Left hindlimb (tissue), 1 donor: ENCODE data around the gene TEK.
A peak's percentile ranks its signal among the peaks of the same experiment; 100 is the strongest.
"Not testable (repeated sequence)": the region's sequence is repeated elsewhere in the genome, so short reads cannot be mapped to it uniquely, and the experiment has no call there.

Source experiments
- DNase-seq: peaks from one replicate; pipeline ENCODE4 v3.0.0-alpha.2; 2018

TEK gene

DNA sequence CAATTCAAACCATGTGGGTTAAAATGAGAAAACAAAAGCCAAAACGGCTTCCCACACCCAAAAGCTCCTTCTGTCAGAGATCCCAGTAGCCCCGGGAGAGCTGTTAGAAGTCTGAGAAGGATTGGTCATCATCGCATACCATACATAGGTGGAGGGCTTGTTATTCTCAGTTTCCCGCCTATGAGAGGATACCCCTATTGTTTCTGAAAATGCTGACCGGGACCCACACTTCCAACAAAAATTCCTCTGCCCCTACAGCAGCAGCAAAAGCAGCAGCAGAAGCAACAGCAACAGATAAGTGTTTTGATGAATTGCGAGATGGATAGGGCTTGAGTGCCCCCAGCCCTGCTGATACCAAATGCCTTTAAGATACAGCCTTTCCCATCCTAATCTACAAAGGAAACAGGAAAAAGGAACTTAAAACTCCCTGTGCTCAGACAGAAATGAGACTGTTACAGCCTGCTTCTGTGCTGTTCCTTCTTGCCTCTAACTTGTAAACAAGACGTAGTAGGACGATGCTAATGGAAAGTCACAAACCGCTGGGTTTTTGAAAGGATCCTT lies at the start of gene TEK:
Gene TEK (plus strand): TSS at position 245 of the 561 bp plus-strand sequence. CDS start 366 bp downstream, outside the sequence.
- peak; percentile 43 for DNase-seq

- no peak for DNase-seq
These were observed 49.6 kb upstream of the TEK start for GRCh38 chr9:27059412-27059811.

- DNase-seq = no peak
These were observed 49.1 kb upstream of the TEK start for GRCh38 chr9:27059907-27060306.

GRCh38 chr9:27065288-27065687 lies 43.7 kb upstream of the TEK start:
- DNase-seq = no peak

GRCh38 chr9:27073841-27074728 lies 34.9 kb upstream of the TEK start:
- no peak for DNase-seq

GRCh38 chr9:27078685-27079084 lies 30.3 kb upstream of the TEK start:
- DNase-seq = no peak

DNA sequence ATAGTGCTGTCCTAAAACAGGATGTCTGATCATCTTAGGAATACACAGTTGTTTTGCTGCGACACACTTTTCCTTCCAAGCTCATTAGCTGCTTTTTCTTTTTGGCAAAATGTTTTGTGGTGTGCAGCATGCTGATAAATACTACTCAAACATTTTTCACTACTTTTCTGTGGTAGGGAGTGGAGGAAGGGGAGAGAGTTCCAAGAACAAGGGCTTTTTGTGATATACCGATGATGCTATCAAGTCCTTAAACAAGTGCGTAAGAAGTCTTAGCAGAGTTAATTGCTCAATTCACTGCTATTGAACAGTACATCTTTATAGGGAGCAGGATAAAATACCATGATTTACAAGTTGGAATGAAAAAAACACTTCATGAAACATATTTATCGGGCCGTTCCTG lies 23.6 kb upstream of the TEK start:
- no peak for DNase-seq

DNA sequence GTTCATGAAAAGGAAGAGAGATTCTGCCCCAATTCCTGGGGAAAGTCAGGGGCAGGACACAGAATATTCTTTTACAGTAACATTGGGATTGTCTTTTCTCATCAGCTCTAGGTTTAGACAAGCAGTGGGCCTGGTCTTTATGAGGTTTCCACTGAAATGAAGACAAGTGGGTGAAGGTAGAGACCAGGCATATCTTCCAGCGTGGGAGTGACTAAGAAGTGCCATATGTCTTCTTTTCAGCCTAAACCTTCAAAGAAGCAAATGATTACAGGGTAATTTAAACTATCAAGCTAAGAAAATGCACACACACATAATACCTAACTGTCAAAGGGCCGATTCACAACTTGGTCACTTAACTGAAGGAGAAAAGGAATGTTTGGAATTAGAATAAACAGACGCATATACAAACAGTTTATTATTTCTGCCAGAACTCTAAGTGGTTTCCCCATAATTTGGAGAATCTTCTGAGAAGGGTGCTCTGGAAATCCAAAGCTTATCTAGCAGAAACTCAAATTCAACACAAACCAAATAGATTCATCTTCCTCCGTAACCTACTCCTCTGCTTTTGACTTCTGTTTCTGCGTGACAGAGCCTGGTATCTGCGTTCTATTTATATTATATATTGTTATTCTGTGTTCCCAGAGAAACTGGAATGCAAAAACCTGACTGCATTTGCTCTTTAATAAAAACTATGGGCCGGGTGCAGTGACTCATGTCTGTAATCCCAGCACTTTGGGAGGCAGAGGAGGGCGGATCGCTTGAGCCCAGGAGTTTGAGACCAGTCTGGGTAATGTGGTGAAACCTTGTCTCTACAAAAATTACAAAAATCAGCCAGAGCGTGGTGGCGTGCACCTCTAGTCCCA lies 22.0 kb upstream of the TEK start:
- DNase-seq = no peak

DNA sequence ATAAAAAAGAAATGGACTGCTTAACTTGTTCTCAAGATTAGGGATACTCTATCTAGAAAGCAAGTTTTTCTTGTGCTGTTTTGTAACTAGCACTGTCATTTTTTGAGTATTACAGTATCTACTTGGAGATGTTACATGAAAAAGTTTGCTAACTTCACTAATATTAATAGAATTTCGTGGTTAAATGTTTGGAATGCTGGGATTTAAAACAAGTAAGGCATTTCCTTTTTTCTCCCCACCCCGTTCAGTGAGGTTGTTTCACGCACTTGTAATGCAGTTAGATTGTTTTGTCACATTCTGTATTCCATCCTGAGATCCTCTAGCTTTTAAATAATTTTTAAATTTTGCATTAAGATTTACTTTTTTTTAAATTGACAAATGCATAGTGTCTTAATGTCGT lies 20.0 kb upstream of the TEK start:
- DNase-seq = no peak

GRCh38 chr9:27089706-27090105 lies 19.3 kb upstream of the TEK start:
- no peak for DNase-seq

- DNase-seq = no peak
These were observed 18.8 kb upstream of the TEK start for GRCh38 chr9:27090231-27090630.

DNA sequence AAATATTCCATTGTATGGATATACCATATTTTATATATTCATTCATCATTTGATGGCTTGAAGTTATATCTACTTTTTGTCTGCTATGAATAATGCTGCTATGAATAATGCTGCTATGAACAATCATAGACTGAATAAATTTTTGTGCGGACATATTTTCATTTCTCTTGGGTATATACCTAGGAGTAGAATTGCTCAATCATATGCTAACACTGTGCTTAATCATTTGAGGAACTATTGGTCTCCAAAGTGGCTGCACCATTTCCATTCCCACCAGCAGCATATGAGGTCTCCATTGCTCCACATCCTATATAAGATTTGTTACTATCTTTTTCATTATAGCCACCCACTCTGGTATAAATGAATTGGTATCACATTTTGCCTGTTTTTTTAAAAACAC lies 18.3 kb upstream of the TEK start:
- DNase-seq = no peak

- not testable (repeated sequence) for DNase-seq
These were observed 16.5 kb upstream of the TEK start for GRCh38 chr9:27092496-27092895.

- not testable (repeated sequence) for DNase-seq
These were observed 15.5 kb upstream of the TEK start for GRCh38 chr9:27093384-27094067.

GRCh38 chr9:27094640-27095298 lies 14.3 kb upstream of the TEK start:
- DNase-seq = no peak

DNA sequence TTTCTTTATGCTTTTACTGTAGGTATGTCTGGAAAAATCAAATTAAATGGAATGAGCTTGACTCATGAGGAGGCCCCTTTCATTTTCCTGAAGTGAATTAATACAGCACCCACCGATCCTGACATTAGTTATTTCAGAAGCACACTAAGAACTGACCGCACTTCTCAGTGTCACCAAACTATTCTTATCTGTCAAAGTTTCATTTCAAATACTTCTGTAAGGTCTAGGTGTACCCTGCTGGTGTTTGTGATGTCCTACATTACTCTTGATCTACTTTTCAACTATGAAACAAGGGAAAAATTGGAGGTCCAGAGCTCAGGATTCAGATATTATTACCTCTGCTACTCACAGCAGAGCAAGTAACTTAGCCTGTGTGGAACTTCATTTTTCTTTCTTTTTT lies 1.8 kb upstream of the TEK start:
- no peak for DNase-seq

DNA sequence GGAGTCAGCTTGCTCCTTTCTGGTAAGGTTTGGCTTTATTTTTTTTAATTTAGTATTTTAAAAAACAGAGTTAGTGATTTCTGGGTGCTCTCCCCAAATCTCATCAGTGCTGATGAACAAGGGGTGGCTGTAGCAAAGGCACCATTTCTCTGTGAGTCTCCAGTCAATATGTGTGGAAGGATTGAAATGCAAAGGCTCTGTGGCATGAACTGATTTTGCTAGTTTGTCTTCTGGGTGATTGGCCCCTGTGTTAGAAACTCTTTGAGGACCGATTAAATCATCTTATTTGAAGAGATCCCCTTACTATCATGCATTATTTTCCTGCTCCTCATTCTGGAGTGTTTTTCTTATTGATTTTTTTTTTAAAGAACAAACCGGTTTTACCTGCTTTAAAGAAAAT lies 596 bp downstream of the TEK start:
- DNase-seq = no peak

DNA sequence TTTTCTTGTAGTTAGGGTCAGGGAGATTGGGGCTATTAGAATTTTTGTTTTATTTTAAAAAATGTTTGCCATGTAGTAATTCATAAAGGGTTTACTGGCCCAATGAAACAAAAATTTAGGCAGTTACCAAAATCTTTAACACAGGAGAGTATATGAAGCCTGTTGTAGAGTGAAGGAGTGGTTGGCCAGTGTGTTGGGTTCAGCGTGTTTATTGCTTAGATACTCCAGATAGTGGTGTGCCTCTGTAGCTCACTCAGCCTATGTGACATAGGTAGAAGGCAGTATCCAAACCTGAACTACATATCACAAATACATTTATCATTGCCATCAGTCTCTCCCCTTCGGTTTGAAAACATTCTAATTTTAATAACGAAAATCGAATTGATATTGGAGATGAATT lies 1.2 kb downstream of the TEK start:
- DNase-seq = no peak

- DNase-seq = no peak
These were observed 3.2 kb downstream of the TEK start for GRCh38 chr9:27112235-27112634.

- no peak for DNase-seq
These were observed 8.6 kb downstream of the TEK start for GRCh38 chr9:27117489-27118135.

- no peak for DNase-seq
These were observed 9.9 kb downstream of the TEK start for GRCh38 chr9:27118916-27119315.

DNA sequence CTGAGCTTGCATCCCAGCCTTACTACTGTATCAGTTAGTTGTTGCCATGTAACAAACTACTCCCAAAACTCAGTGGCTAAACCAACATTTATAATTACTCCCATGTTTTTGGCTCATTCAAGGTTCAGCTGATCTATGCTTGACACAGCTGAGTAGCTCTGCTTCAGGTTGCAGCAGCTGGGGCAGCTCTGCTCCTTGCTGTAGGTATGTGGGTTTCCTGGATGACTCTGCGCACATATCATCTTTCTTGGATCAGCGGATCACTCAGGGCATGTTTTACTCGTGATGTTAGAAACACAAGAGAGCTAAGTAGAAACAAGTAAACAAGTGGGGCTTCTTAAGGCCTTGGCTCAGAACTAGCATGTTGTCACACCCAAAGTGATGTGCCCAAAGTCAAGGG lies 15.1 kb downstream of the TEK start:
- DNase-seq = no peak
